ENCODE data around the gene KRT34.

GRCh38 chr17:41404024-41404671 lies 22.0 kb upstream of the KRT34 start:
- no peak for TF ChIP-seq POLR2AphosphoS5 (IDR thresholded peaks at IDR 0.05; ENCODE audit: low read depth)
- TF ChIP-seq CTCF (conservative IDR thresholded peaks at IDR 0.05; ENCODE audit: low read depth in 2 of 2) = no peak
- no peak for TF ChIP-seq EZH2phosphoT487 (IDR thresholded peaks at IDR 0.05; ENCODE audit: unreplicated experiment)
- TF ChIP-seq JUNB (IDR thresholded peaks at IDR 0.05; ENCODE audit: unreplicated experiment) = no peak
- no peak for TF ChIP-seq REST (IDR thresholded peaks at IDR 0.05; ENCODE audit: unreplicated experiment)
- TF ChIP-seq EZH2 (IDR thresholded peaks at IDR 0.05; ENCODE audit: low read depth, unreplicated experiment) = no peak
- TF ChIP-seq CREB1 (CRISPR knock-in tag; IDR thresholded peaks at IDR 0.05; ENCODE audit: low read depth) = no peak
